ENCODE results near the gene PSG2. TPM values are rescaled to one million over a fixed set of nuclear protein-coding genes. Genes with fewer than 3 reads are reported as not detected.
"Not testable (repeated sequence)": the region's sequence is repeated elsewhere in the genome, so short reads cannot be mapped to it uniquely, and the experiment has no call there.

PSG2 gene
- not detected for polyA plus RNA-seq (2012; ENCODE audit: insufficient read length, low read depth)

DNA sequence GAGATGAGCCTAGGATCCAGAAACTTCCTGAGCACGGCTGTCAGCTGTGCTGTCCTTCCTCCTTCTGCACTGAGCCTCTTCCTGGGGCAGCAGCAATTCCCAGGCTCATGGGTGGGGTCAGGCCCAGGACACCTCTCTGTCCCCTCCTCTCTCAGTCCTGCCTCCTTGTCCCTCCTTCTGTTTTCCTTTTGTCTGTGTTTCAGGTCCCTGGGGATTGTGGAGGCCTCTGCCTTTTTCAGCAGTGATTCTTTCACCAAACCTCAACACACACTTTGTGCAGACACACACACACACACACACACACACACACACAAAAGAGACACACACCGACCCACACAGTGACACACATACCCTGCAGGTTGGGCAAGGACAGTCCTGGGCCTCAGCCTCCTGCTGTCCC is at the start of gene PSG2:
Gene PSG2 (minus strand): TSS at position 101 of the 400 bp plus-strand sequence. CDS start 132 bp downstream, outside the sequence.
- not testable (repeated sequence) for TF ChIP-seq POLR2AphosphoS5 (IDR thresholded peaks at IDR 0.05; ENCODE audit: low read depth, low read length); FOXP2 (optimal IDR thresholded peaks at IDR 0.05; ENCODE audit: borderline replicate concordance, extremely low read depth, extremely low read length, insufficient read depth); SIN3A (IDR thresholded peaks at IDR 0.05; ENCODE audit: borderline replicate concordance, insufficient read depth, low read length)

- no peak for TF ChIP-seq REST (IDR thresholded peaks at IDR 0.05; ENCODE audit: insufficient read depth in 1 of 2, low read depth in 2 of 2, low read length in 2 of 2)
- no peak for TF ChIP-seq TAF1 (IDR thresholded peaks at IDR 0.05; ENCODE audit: borderline replicate concordance, insufficient read depth, low read length)
- no peak for TF ChIP-seq SIN3A (IDR thresholded peaks at IDR 0.05; ENCODE audit: borderline replicate concordance, insufficient read depth, low read length)
- no peak for TF ChIP-seq POLR2AphosphoS5 (IDR thresholded peaks at IDR 0.05; ENCODE audit: low read depth, low read length)
- TF ChIP-seq FOXP2 (optimal IDR thresholded peaks at IDR 0.05; ENCODE audit: borderline replicate concordance, extremely low read depth, extremely low read length, insufficient read depth) = no peak
These were observed 44.2 kb upstream of the PSG2 start for GRCh38 chr19:43126720-43127119.

DNA sequence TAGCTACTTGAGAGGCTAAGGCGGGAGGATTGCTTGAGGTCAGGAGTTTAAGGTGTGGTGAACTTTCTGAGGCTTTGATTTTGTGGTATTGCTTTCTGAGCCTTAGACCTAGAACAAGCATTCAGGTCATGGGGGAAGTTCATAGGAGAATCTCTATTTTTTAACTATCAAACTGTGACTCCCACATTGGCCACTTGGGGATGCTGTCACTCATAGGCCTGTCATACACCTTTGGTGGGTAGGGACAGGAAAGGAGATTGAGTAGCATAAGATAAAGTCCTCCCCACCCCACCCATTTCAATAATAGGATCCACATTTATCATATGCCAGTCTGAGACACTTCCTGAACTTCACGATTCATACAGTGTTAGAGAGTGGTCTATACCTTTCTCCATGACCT is 41.9 kb upstream of the PSG2 start:
- TF ChIP-seq TAF1 (IDR thresholded peaks at IDR 0.05; ENCODE audit: borderline replicate concordance, insufficient read depth, low read length) (no peak), SIN3A (IDR thresholded peaks at IDR 0.05; ENCODE audit: borderline replicate concordance, insufficient read depth, low read length) (no peak), REST (IDR thresholded peaks at IDR 0.05; ENCODE audit: insufficient read depth in 1 of 2, low read depth in 2 of 2, low read length in 2 of 2) (no peak), FOXP2 (optimal IDR thresholded peaks at IDR 0.05; ENCODE audit: borderline replicate concordance, extremely low read depth, extremely low read length, insufficient read depth) (no peak), POLR2AphosphoS5 (IDR thresholded peaks at IDR 0.05; ENCODE audit: low read depth, low read length) (no peak)

DNA sequence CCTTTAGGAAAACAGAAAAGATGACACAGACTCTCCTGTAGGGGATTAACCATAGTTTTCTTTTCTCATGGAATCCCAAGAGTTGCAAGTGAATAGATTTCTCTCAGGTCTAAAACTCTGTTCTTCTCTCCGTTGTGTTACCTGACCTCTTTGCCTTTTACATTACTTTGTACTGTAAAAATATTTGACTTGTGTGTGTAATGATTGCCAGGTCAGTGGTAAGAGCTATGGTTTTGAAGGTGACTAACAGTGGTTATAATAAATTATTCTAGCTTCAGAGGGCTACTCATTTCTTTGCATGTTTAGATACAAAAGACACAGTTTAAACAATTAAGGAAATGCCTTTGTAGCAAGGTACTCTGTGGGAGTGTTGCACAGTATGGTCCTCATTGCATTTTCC is 23.0 kb upstream of the PSG2 start:
- TF ChIP-seq POLR2AphosphoS5 (IDR thresholded peaks at IDR 0.05; ENCODE audit: low read depth, low read length) = no peak
- no peak for TF ChIP-seq SIN3A (IDR thresholded peaks at IDR 0.05; ENCODE audit: borderline replicate concordance, insufficient read depth, low read length)
- no peak for TF ChIP-seq TAF1 (IDR thresholded peaks at IDR 0.05; ENCODE audit: borderline replicate concordance, insufficient read depth, low read length)
- no peak for TF ChIP-seq REST (IDR thresholded peaks at IDR 0.05; ENCODE audit: insufficient read depth in 1 of 2, low read depth in 2 of 2, low read length in 2 of 2)

DNA sequence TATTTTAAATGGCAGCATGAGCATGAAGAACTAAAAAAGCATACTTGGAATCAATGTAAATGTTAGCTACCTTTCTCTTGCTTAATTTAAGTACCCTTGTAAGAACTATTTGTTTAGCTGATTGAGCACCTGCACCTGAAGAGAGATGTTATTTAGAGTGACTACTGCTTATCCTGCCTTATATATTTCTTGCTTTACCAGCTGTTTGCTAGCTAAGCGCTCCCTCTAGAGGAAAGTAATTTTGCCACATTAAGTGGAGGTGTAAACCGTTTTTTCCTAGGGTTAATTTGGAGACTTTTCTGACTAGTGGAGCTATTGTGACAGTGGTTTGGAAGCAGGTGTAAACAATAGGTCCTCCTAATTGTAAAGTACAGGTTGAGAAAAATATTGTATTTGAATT is 19.4 kb upstream of the PSG2 start:
- TF ChIP-seq POLR2AphosphoS5 (IDR thresholded peaks at IDR 0.05; ENCODE audit: low read depth, low read length) = no peak
- TF ChIP-seq TAF1 (IDR thresholded peaks at IDR 0.05; ENCODE audit: borderline replicate concordance, insufficient read depth, low read length) = no peak
- no peak for TF ChIP-seq REST (IDR thresholded peaks at IDR 0.05; ENCODE audit: insufficient read depth in 1 of 2, low read depth in 2 of 2, low read length in 2 of 2)
- no peak for TF ChIP-seq SIN3A (IDR thresholded peaks at IDR 0.05; ENCODE audit: borderline replicate concordance, insufficient read depth, low read length)
- TF ChIP-seq FOXP2 (optimal IDR thresholded peaks at IDR 0.05; ENCODE audit: borderline replicate concordance, extremely low read depth, extremely low read length, insufficient read depth) = no peak

Measured in PFSK-1 (cell line).